Measurements from ENCODE around the gene MRPL34.

GRCh38 chr19:17332360-17332676 lies 26.6 kb downstream of the MRPL34 start:
- TF ChIP-seq, protein P1, sequence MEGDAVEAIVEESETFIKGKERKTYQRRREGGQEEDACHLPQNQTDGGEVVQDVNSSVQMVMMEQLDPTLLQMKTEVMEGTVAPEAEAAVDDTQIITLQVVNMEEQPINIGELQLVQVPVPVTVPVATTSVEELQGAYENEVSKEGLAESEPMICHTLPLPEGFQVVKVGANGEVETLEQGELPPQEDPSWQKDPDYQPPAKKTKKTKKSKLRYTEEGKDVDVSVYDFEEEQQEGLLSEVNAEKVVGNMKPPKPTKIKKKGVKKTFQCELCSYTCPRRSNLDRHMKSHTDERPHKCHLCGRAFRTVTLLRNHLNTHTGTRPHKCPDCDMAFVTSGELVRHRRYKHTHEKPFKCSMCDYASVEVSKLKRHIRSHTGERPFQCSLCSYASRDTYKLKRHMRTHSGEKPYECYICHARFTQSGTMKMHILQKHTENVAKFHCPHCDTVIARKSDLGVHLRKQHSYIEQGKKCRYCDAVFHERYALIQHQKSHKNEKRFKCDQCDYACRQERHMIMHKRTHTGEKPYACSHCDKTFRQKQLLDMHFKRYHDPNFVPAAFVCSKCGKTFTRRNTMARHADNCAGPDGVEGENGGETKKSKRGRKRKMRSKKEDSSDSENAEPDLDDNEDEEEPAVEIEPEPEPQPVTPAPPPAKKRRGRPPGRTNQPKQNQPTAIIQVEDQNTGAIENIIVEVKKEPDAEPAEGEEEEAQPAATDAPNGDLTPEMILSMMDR (conservative IDR thresholded peaks at IDR 0.05 in 1 of 2, IDR thresholded peaks at IDR 0.05 in 1 of 2; ENCODE audit: low read depth in 1 of 2, low read length in 2 of 2), result no peak
- no peak for TF ChIP-seq EZH2 (IDR thresholded peaks at IDR 0.05; ENCODE audit: low read length, missing control alignments)
